ENCODE data around the gene PHYKPL. TPM values are rescaled to one million over a fixed set of nuclear protein-coding genes. Genes with fewer than 3 reads are reported as not detected.

Gene PHYKPL
- polyA plus RNA-seq, 1 experiment = 33.4 TPM

- Histone ChIP-seq H3K27ac (ENCODE audit: low read depth, low read length) (no peak overlapping the region), H3K4me3 (ENCODE audit: low read depth, low read length) (no peak overlapping the region), H3K9me3 (ENCODE audit: control insufficient read depth, insufficient read depth, low read length) (no peaks in the 10 kb centered on the region), H3K27me3 (ENCODE audit: control insufficient read depth, insufficient read depth, low read length) (no peaks in the 10 kb centered on the region)
- ChIA-PET CTCF (interaction anchor here (0.6 kb wide), 1 partner anchor 146 kb away, joined by 3 read pairs; no protein-coding TSS in a partner anchor), POLR2A (interaction anchor here (1.1 to 1.6 kb wide), 2 partner anchors 12 to 22 kb away, joined by 3 read pairs; partner anchors contain the start of gene PHYKPL)
- no peak for DNase-seq (ENCODE audit: low read depth, low spot score)
- TF ChIP-seq CTCF (IDR thresholded peaks at IDR 0.05; ENCODE audit: low read depth, low read length) = no peak
Measured at GRCh38 chr5:178210073-178210535, 22.5 kb downstream of the PHYKPL start.

- no peak overlapping the region for H3K27ac ChIP-seq (ENCODE audit: low read depth, low read length)
- no peak for DNase-seq (ENCODE audit: low read depth, low spot score)
- no peak for TF ChIP-seq CTCF (IDR thresholded peaks at IDR 0.05; ENCODE audit: low read depth, low read length)
- no peaks in the 10 kb centered on the region for H3K9me3 ChIP-seq (ENCODE audit: control insufficient read depth, insufficient read depth, low read length)
- no peaks in the 10 kb centered on the region for H3K27me3 ChIP-seq (ENCODE audit: control insufficient read depth, insufficient read depth, low read length)
- H3K4me3 ChIP-seq (ENCODE audit: low read depth, low read length) = no peak overlapping the region
- POLR2A ChIA-PET = interaction anchor here (1.1 to 1.6 kb wide), 2 partner anchors 13 to 23 kb away, joined by 3 read pairs; partner anchors contain the start of gene PHYKPL
- CTCF ChIA-PET = interaction anchor here (0.6 kb wide), 1 partner anchor 146 kb away, joined by 3 read pairs; no protein-coding TSS in a partner anchor
Measured at GRCh38 chr5:178209334-178210072, 23.1 kb downstream of the PHYKPL start.

GRCh38 chr5:178208540-178209227 lies 23.9 kb downstream of the PHYKPL start:
- ChIA-PET CTCF (no interaction called here), POLR2A (no interaction called here)
- no peak for DNase-seq (ENCODE audit: low read depth, low spot score)
- Histone ChIP-seq H3K4me3 (ENCODE audit: low read depth, low read length) (no peak overlapping the region), H3K27ac (ENCODE audit: low read depth, low read length) (no peak overlapping the region), H3K27me3 (ENCODE audit: control insufficient read depth, insufficient read depth, low read length) (no peaks in the 10 kb centered on the region), H3K9me3 (ENCODE audit: control insufficient read depth, insufficient read depth, low read length) (no peaks in the 10 kb centered on the region; the same call in 1 of the 2 replicates)
- peak; percentile 37 for TF ChIP-seq CTCF (IDR thresholded peaks at IDR 0.05; ENCODE audit: low read depth, low read length)

GRCh38 chr5:178207917-178208280 lies 24.7 kb downstream of the PHYKPL start:
- CTCF ChIA-PET = interaction anchor here (0.5 to 1.3 kb wide), 2 partner anchors 132 to 389 kb away, joined by 3 read pairs; no protein-coding TSS in a partner anchor

More at GRCh38 chr5:178207917-178208280, 24.7 kb downstream of the PHYKPL start:
- POLR2A ChIA-PET = no interaction called here
- no peak overlapping the region; the same call in 1 of the 2 replicates for H3K4me3 ChIP-seq (ENCODE audit: low read depth, low read length)
- H3K27ac ChIP-seq (ENCODE audit: low read depth, low read length) = no peak overlapping the region
- H3K9me3 ChIP-seq (ENCODE audit: control insufficient read depth, insufficient read depth, low read length) = no peaks in the 10 kb centered on the region; the same call in 1 of the 2 replicates
- TF ChIP-seq CTCF (IDR thresholded peaks at IDR 0.05; ENCODE audit: low read depth, low read length) = no peak
- DNase-seq (ENCODE audit: low read depth, low spot score) = no peak
- no peaks in the 10 kb centered on the region for H3K27me3 ChIP-seq (ENCODE audit: control insufficient read depth, insufficient read depth, low read length)
